ENCODE measurements around the gene KCNA5. TPM values are rescaled to one million over a fixed set of nuclear protein-coding genes. Genes with fewer than 3 reads are reported as not detected.

Gene KCNA5
- total RNA-seq, 1 experiment from 2014 or later: not detected

DNA sequence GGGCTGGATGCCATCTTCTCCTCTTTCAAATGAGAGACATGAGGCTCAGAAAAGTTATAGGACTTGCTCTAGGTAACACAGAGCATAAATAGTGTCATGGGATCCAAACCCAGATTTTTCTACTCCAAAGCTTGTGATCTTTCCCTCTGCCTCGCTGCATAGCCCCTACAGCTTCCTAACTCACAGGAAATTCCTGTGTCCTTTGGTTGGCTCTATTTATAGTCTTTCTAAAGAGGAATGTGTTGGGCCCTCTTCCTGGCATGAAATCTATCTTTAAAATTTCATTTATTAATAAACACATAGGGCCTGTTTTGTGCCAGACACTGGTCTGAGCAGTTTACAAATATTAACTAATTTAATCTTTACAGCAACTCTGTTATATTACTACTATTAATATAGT lies 9.8 kb upstream of the KCNA5 start:
- Histone ChIP-seq H3K9ac (ENCODE audit: low read length) (no peak overlapping the region), H3K9me3 (ENCODE audit: control insufficient read depth in 1 of 2, insufficient read depth in 1 of 2, low read depth in 1 of 2, low read length in 2 of 2) (no peaks in the 10 kb centered on the region), H3K27ac (ENCODE audit: low read depth, low read length) (no peak overlapping the region), H4K20me1 (ENCODE audit: insufficient read depth) (no peaks in the 10 kb centered on the region), H3K79me2 (ENCODE audit: insufficient read depth, low read length) (no peaks in the 10 kb centered on the region), H3K9me2 (ENCODE audit: insufficient read depth) (no peaks in the 10 kb centered on the region), H3K36me3 (ENCODE audit: control insufficient read depth in 1 of 2, insufficient read depth in 2 of 2, low read length in 2 of 2) (no peaks in the 10 kb centered on the region), H3K27me3 (ENCODE audit: insufficient read depth, low read length) (peaks cover 47% of the 10 kb centered on the region), H3K4me3 (replicated peaks in 1 of 2; ENCODE audit: low read depth in 1 of 2, low read length in 2 of 2) (no peak overlapping the region), H2AFZ (ENCODE audit: low read depth, low read length, poor library complexity, severe bottlenecking) (no peak overlapping the region), H3K4me2 (ENCODE audit: low read length) (no peak overlapping the region), H3K4me1 (ENCODE audit: control insufficient read depth in 1 of 2, insufficient read depth in 2 of 2, low read length in 2 of 2) (peaks cover 0 to 2% of the 10 kb centered on the region in 2 experiments; a peak in 1 of 4 replicates)
- TF ChIP-seq SRF (IDR thresholded peaks at IDR 0.05; ENCODE audit: low read depth) (no peak), EZH2 (IDR thresholded peaks at IDR 0.05) (no peak), YY1 (IDR thresholded peaks at IDR 0.05; ENCODE audit: extremely low read depth, insufficient replicate concordance, low read depth, low read length) (no peak), EGR1 (IDR thresholded peaks at IDR 0.05; ENCODE audit: low read depth) (no peak), RAD21 (IDR thresholded peaks at IDR 0.05; ENCODE audit: low read depth) (no peak), ZNF274 (IDR thresholded peaks at IDR 0.05; ENCODE audit: low read depth, low read length) (no peak)
- POLR2A ChIA-PET: no interaction called here
- RAD21 ChIA-PET (ENCODE audit: low non-redundant PET in 1 of 2, low total read pairs in 2 of 2, uncharacterized antibody in 2 of 2, unreplicated experiment in 2 of 2): no interaction called here
- DNase-seq (ENCODE audit: low read depth, low spot score) (no peak), ATAC-seq (no peak)
- CTCF ChIA-PET: no interaction called here
- intact Hi-C loops (cut with micrococcal nuclease): no loop called here
- BruUV-seq (replicated peaks): no TSS peak

- no peak for ATAC-seq
- Histone ChIP-seq H3K27me3 (ENCODE audit: insufficient read depth, low read length) (peaks cover 54% of the 10 kb centered on the region), H2AFZ (ENCODE audit: low read depth, low read length, poor library complexity, severe bottlenecking) (no peak overlapping the region), H3K9me3 (ENCODE audit: control insufficient read depth in 1 of 2, insufficient read depth in 1 of 2, low read depth in 1 of 2, low read length in 2 of 2) (no peaks in the 10 kb centered on the region), H3K9me2 (ENCODE audit: insufficient read depth) (no peaks in the 10 kb centered on the region), H3K4me1 (ENCODE audit: control insufficient read depth in 1 of 2, insufficient read depth in 2 of 2, low read length in 2 of 2) (peaks cover 0 to 2% of the 10 kb centered on the region in 2 experiments; a peak in 1 of 4 replicates), H3K27ac (ENCODE audit: low read depth, low read length) (no peak overlapping the region), H4K20me1 (ENCODE audit: insufficient read depth) (no peaks in the 10 kb centered on the region), H3K36me3 (ENCODE audit: control insufficient read depth in 1 of 2, insufficient read depth in 2 of 2, low read length in 2 of 2) (no peaks in the 10 kb centered on the region), H3K4me3 (replicated peaks in 1 of 2; ENCODE audit: low read depth in 1 of 2, low read length in 2 of 2) (no peak overlapping the region), H3K79me2 (ENCODE audit: insufficient read depth, low read length) (no peaks in the 10 kb centered on the region), H3K9ac (ENCODE audit: low read length) (no peak overlapping the region), H3K4me2 (ENCODE audit: low read length) (no peak overlapping the region)
- POLR2A ChIA-PET: no interaction called here
- intact Hi-C loops (cut with micrococcal nuclease): no loop called here
- no TSS peak for BruUV-seq (replicated peaks)
- RAD21 ChIA-PET (ENCODE audit: low non-redundant PET in 1 of 2, low total read pairs in 2 of 2, uncharacterized antibody in 2 of 2, unreplicated experiment in 2 of 2): no interaction called here
- CTCF ChIA-PET: no interaction called here
- DNase-seq (ENCODE audit: low read depth, low spot score): no peak
- no peak for TF ChIP-seq EZH2phosphoT487 (IDR thresholded peaks at IDR 0.05; ENCODE audit: borderline replicate concordance)
- no peak for TF ChIP-seq POLR2AphosphoS5 (IDR thresholded peaks at IDR 0.05; ENCODE audit: low read depth, low read length)
- no peak for TF ChIP-seq ZNF274 (IDR thresholded peaks at IDR 0.05; ENCODE audit: low read depth, low read length)
- no peak for TF ChIP-seq ZFX (IDR thresholded peaks at IDR 0.05)
- TF ChIP-seq CBX3 (IDR thresholded peaks at IDR 0.05; ENCODE audit: low read depth): no peak
- no peak for TF ChIP-seq SIN3A (IDR thresholded peaks at IDR 0.05; ENCODE audit: low read depth)
- TF ChIP-seq ATF3 (IDR thresholded peaks at IDR 0.05): no peak
- no peak for TF ChIP-seq SP1 (IDR thresholded peaks at IDR 0.05; ENCODE audit: low read depth)
- no peak for TF ChIP-seq EZH2 (IDR thresholded peaks at IDR 0.05)
- no peak for TF ChIP-seq CEBPB (IDR thresholded peaks at IDR 0.05; ENCODE audit: low read depth)
- no peak for TF ChIP-seq YY1 (IDR thresholded peaks at IDR 0.05; ENCODE audit: extremely low read depth, insufficient replicate concordance, low read depth, low read length)
- TF ChIP-seq, protein P1, sequence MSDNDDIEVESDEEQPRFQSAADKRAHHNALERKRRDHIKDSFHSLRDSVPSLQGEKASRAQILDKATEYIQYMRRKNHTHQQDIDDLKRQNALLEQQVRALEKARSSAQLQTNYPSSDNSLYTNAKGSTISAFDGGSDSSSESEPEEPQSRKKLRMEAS (IDR thresholded peaks at IDR 0.05): no peak
- no peak for TF ChIP-seq JUND (IDR thresholded peaks at IDR 0.05)
- TF ChIP-seq ELF1 (IDR thresholded peaks at IDR 0.05; ENCODE audit: borderline replicate concordance, low read depth): no peak
- TF ChIP-seq, protein P2, sequence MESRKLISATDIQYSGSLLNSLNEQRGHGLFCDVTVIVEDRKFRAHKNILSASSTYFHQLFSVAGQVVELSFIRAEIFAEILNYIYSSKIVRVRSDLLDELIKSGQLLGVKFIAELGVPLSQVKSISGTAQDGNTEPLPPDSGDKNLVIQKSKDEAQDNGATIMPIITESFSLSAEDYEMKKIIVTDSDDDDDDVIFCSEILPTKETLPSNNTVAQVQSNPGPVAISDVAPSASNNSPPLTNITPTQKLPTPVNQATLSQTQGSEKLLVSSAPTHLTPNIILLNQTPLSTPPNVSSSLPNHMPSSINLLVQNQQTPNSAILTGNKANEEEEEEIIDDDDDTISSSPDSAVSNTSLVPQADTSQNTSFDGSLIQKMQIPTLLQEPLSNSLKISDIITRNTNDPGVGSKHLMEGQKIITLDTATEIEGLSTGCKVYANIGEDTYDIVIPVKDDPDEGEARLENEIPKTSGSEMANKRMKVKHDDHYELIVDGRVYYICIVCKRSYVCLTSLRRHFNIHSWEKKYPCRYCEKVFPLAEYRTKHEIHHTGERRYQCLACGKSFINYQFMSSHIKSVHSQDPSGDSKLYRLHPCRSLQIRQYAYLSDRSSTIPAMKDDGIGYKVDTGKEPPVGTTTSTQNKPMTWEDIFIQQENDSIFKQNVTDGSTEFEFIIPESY (IDR thresholded peaks at IDR 0.05; ENCODE audit: extremely low read depth, insufficient replicate concordance, low read length): no peak
- TF ChIP-seq FOSL1 (IDR thresholded peaks at IDR 0.05; ENCODE audit: low read depth): no peak
- TF ChIP-seq SRF (IDR thresholded peaks at IDR 0.05; ENCODE audit: low read depth): no peak
- TF ChIP-seq TCF7L2 (IDR thresholded peaks at IDR 0.05; ENCODE audit: borderline replicate concordance, extremely low read depth, insufficient read depth, insufficient read length): no peak
Measured at GRCh38 chr12:5034603-5035002, 9.1 kb upstream of the KCNA5 start.

All from HCT116 (cell line).